A673 (cell line): ENCODE results near the gene IRF2.
"Not testable (repeated sequence)": the region's sequence is repeated elsewhere in the genome, so short reads cannot be mapped to it uniquely, and the experiment has no call there.

ENCODE experiments used
- CTCF ChIP-seq: fragments of 300-800, 200-600 bp; sonication (generic); conservative IDR thresholded peaks from 2 replicates; pipeline ENCODE4 v1.5.1; 2017; ENCODE audit warnings: low read depth, mild to moderate bottlenecking, antibody characterized with exemption, low read length, moderate library complexity, mixed read lengths
- EZH2 ChIP-seq: fragments of 200-600 bp; sonication (generic); IDR thresholded peaks from 2 replicates; pipeline ENCODE4 v1.6.1; 2017; ENCODE audit warnings: borderline replicate concordance, low read depth, mild to moderate bottlenecking, mixed read lengths, antibody characterized with exemption, low read length; ENCODE audit not compliant: poor library complexity, severe bottlenecking

GRCh38 chr4:184375623-184376022 lies 98.7 kb downstream of the IRF2 start:
- TF ChIP-seq CTCF, EZH2: not testable (repeated sequence)
